HEK293 (cell line): ENCODE measurements around the gene UGT1A10.
"Not testable (repeated sequence)": the region's sequence is repeated elsewhere in the genome, so short reads cannot be mapped to it uniquely, and the experiment has no call there.

ENCODE experiments used
- CTCF ChIA-PET: fragments of 350-600 bp; formaldehyde crosslinking; extraction: SDS; loops from one replicate; lab custom pipeline; 2021; ENCODE audit warnings: antibody characterized with exemption; lab: Yijun Ruan, JAX
- POLR2A ChIA-PET: fragments of 300-600 bp; formaldehyde crosslinking; extraction: SDS; loops from one replicate; lab custom pipeline; 2020; ENCODE audit warnings: antibody characterized with exemption, inconsistent platforms; lab: Yijun Ruan, JAX
- H3K27ac ChIP-seq: fragments of 200-500 bp; sonication (Bioruptor generic); 2 replicates; pipeline ENCODE4 v1.5.1; 2014; ENCODE audit warnings: low read depth, low read length, control low read depth, inconsistent platforms; ENCODE audit errors: extremely low read depth
- H3K36me3 ChIP-seq, 2 experiments: fragments of 200-500 bp in 1 of 2; sonication (Bioruptor generic) in 1 of 2; 1 replicate in 1 of 2; 2 replicates in 1 of 2; pipeline ENCODE4 v1.5.1; 2014 to 2017; ENCODE audit warnings: inconsistent platforms in 2 of 2, low read length in 2 of 2; ENCODE audit not compliant: control insufficient read depth in 2 of 2, insufficient read depth in 1 of 2
- H3K4me1 ChIP-seq: fragments of 200-500 bp; sonication (Bioruptor generic); 2 replicates; pipeline ENCODE4 v1.5.1; 2014; ENCODE audit warnings: mild to moderate bottlenecking, low read length, inconsistent platforms; ENCODE audit not compliant: control insufficient read depth, insufficient read depth
- H3K4me3 ChIP-seq: 2 replicates; pipeline ENCODE4 v1.5.1; 2011; ENCODE audit warnings: low read depth, mild to moderate bottlenecking, control low read depth, low read length, moderate library complexity
- H3K9me3 ChIP-seq: fragments of 200-500 bp; sonication (Bioruptor generic); 2 replicates; pipeline ENCODE4 v1.5.1; 2014; ENCODE audit warnings: low read depth, low read length, inconsistent platforms; ENCODE audit not compliant: control insufficient read depth, insufficient read depth
- FEZF1 ChIP-seq: fragments of 450-650 bp; formaldehyde crosslinking; IDR thresholded peaks from 2 replicates; pipeline ENCODE4 v1.5.1; 2016; ENCODE audit warnings: missing biosample characterization, missing genetic modification characterization
- GLIS1 ChIP-seq: fragments of 450-650 bp; formaldehyde crosslinking; IDR thresholded peaks from 2 replicates; pipeline ENCODE4 v1.5.1; 2016; ENCODE audit warnings: missing biosample characterization, missing genetic modification characterization
- HOXD13 ChIP-seq: sonication (generic); formaldehyde crosslinking; IDR thresholded peaks from 2 replicates; pipeline ENCODE4 v1.8.0; 2022; ENCODE audit warnings: missing genetic modification reagents, borderline replicate concordance
- ZBTB17 ChIP-seq: fragments of 450-650 bp; formaldehyde crosslinking; IDR thresholded peaks from 2 replicates; pipeline ENCODE4 v1.5.1; 2016; ENCODE audit warnings: missing biosample characterization, missing genetic modification characterization
- ZIC2 ChIP-seq: fragments of 450-650 bp; formaldehyde crosslinking; IDR thresholded peaks from 2 replicates; pipeline ENCODE4 v1.5.1; 2016; ENCODE audit warnings: missing biosample characterization, missing genetic modification characterization
- ZNF138 ChIP-seq: fragments of 450-650 bp; formaldehyde crosslinking; IDR thresholded peaks from 2 replicates; pipeline ENCODE4 v1.5.1; 2016; ENCODE audit warnings: missing biosample characterization, missing genetic modification characterization, borderline replicate concordance
- ZNF391 ChIP-seq: fragments of 450-650 bp; formaldehyde crosslinking; IDR thresholded peaks from 2 replicates; pipeline ENCODE4 v1.5.1; 2016; ENCODE audit warnings: low read depth, missing biosample characterization, missing genetic modification characterization, borderline replicate concordance
- ZNF416 ChIP-seq: fragments of 450-650 bp; formaldehyde crosslinking; IDR thresholded peaks from 2 replicates; pipeline ENCODE4 v1.5.1; 2016; ENCODE audit warnings: missing biosample characterization, missing genetic modification characterization
- ZNF426 ChIP-seq: fragments of 450-650 bp; formaldehyde crosslinking; IDR thresholded peaks from 2 replicates; pipeline ENCODE4 v1.5.1; 2017; ENCODE audit warnings: missing biosample characterization, missing genetic modification characterization, mild to moderate bottlenecking, inconsistent platforms, moderate library complexity
- ZNF621 ChIP-seq: fragments of 450-650 bp; formaldehyde crosslinking; IDR thresholded peaks from 2 replicates; pipeline ENCODE4 v1.5.1; 2017; ENCODE audit warnings: missing biosample characterization, missing genetic modification characterization
- ZNF623 ChIP-seq: fragments of 450-650 bp; formaldehyde crosslinking; IDR thresholded peaks from 2 replicates; pipeline ENCODE4 v1.5.1; 2016; ENCODE audit warnings: missing biosample characterization, missing genetic modification characterization
- ZNF624 ChIP-seq: fragments of 450-650 bp; formaldehyde crosslinking; IDR thresholded peaks from 2 replicates; pipeline ENCODE4 v1.5.1; 2017; ENCODE audit warnings: missing biosample characterization, missing genetic modification characterization
- ZNF76 ChIP-seq: fragments of 450-650 bp; formaldehyde crosslinking; IDR thresholded peaks from 2 replicates; pipeline ENCODE4; 2016; ENCODE audit warnings: low read depth, missing biosample characterization, missing genetic modification characterization, borderline replicate concordance
- ZSCAN30 ChIP-seq: fragments of 450-650 bp; IDR thresholded peaks from 2 replicates; pipeline ENCODE4 v1.5.1; 2018; ENCODE audit warnings: missing biosample characterization, mild to moderate bottlenecking, missing genetic modification characterization, moderate library complexity
- TF ChIP-seq, protein P1 (sequence below): fragments of 450-650 bp; formaldehyde crosslinking; IDR thresholded peaks from 2 replicates; pipeline ENCODE4 v1.5.1; 2016; ENCODE audit warnings: missing biosample characterization, missing genetic modification characterization
- TF ChIP-seq, protein P2 (sequence below): fragments of 450-650 bp; formaldehyde crosslinking; IDR thresholded peaks from 2 replicates; pipeline ENCODE4 v1.5.1; 2016; ENCODE audit warnings: missing biosample characterization, missing genetic modification characterization
- TF ChIP-seq, protein P3 (sequence below): fragments of 450-650 bp; formaldehyde crosslinking; IDR thresholded peaks from 2 replicates; pipeline ENCODE4 v1.5.1; 2016; ENCODE audit warnings: missing biosample characterization, missing genetic modification characterization
- TF ChIP-seq, protein P4 (sequence below): fragments of 450-650 bp; formaldehyde crosslinking; IDR thresholded peaks from 2 replicates; pipeline ENCODE4 v1.5.1; 2016; ENCODE audit warnings: missing biosample characterization, missing genetic modification characterization
- TF ChIP-seq, protein P5 (sequence below): fragments of 450-650 bp; formaldehyde crosslinking; IDR thresholded peaks from 2 replicates; pipeline ENCODE4 v1.5.1; 2017; ENCODE audit warnings: missing biosample characterization, missing genetic modification characterization

Gene UGT1A10

DNA sequence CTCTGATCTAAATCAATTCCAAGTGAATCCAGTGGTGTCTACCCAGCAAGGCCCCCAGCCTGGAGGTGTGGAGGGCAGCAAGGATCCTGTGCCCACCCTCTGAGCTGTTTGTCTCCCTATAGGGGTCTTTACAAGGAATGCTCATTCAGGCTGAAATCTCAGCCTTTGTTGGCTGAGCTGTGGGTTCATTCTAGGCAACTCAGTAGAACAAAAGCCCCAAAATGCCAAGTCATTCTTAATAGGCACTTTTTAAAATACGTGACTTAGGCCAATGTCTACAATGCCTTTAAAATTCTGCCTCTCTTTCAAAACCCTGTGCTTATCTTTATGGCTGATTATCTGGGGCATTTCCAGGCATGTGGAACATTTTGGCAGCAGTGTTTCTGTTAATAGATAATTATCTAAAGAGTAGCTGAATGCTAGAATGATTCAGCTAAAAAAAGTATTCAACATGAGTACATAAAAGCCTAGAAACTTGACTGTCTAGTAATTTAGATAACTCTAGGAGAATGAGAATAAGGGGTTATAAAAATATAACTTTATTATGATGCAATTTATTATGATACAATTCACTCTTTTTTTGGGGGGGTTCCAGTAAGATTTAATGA lies 63.9 kb downstream of the UGT1A10 start:
- Histone ChIP-seq H3K4me1 (0 out of 2 replicates have a peak, but pooled peaks cover 2% of the 10 kb centered on the region), H3K27ac (no peak overlapping the region), H3K9me3 (no peaks in the 10 kb centered on the region), H3K36me3 (no peaks in the 10 kb centered on the region), H3K4me3 (no peak overlapping the region)
- POLR2A ChIA-PET: no interaction called here
- TF ChIP-seq ZIC2 (tag by site-specific recombination) (no peak), ZNF623 (tag by site-specific recombination) (no peak), ZNF621 (no peak), HOXD13 (peak; percentile 17; the same call in 1 of the 2 replicates), ZSCAN30 (tag by site-specific recombination) (no peak), ZNF416 (tag by site-specific recombination) (no peak), ZNF138 (tag by site-specific recombination) (no peak), ZNF391 (tag by site-specific recombination) (no peak), GLIS1 (tag by site-specific recombination) (no peak), ZBTB17 (tag by site-specific recombination) (no peak), ZNF624 (tag by site-specific recombination) (no peak), ZNF426 (tag by site-specific recombination) (no peak), ZNF76 (tag by site-specific recombination) (no peak), FEZF1 (tag by site-specific recombination) (peak; percentile 45; the same call in 1 of the 2 replicates)
- TF ChIP-seq, protein P1, sequence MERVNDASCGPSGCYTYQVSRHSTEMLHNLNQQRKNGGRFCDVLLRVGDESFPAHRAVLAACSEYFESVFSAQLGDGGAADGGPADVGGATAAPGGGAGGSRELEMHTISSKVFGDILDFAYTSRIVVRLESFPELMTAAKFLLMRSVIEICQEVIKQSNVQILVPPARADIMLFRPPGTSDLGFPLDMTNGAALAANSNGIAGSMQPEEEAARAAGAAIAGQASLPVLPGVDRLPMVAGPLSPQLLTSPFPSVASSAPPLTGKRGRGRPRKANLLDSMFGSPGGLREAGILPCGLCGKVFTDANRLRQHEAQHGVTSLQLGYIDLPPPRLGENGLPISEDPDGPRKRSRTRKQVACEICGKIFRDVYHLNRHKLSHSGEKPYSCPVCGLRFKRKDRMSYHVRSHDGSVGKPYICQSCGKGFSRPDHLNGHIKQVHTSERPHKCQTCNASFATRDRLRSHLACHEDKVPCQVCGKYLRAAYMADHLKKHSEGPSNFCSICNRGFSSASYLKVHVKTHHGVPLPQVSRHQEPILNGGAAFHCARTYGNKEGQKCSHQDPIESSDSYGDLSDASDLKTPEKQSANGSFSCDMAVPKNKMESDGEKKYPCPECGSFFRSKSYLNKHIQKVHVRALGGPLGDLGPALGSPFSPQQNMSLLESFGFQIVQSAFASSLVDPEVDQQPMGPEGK (tag by site-specific recombination): no peak
- TF ChIP-seq, protein P2, sequence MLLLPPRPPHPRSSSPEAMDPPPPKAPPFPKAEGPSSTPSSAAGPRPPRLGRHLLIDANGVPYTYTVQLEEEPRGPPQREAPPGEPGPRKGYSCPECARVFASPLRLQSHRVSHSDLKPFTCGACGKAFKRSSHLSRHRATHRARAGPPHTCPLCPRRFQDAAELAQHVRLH (tag by site-specific recombination): no peak
- TF ChIP-seq, protein P3, sequence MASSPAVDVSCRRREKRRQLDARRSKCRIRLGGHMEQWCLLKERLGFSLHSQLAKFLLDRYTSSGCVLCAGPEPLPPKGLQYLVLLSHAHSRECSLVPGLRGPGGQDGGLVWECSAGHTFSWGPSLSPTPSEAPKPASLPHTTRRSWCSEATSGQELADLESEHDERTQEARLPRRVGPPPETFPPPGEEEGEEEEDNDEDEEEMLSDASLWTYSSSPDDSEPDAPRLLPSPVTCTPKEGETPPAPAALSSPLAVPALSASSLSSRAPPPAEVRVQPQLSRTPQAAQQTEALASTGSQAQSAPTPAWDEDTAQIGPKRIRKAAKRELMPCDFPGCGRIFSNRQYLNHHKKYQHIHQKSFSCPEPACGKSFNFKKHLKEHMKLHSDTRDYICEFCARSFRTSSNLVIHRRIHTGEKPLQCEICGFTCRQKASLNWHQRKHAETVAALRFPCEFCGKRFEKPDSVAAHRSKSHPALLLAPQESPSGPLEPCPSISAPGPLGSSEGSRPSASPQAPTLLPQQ (tag by site-specific recombination): no peak
- TF ChIP-seq, protein P4, sequence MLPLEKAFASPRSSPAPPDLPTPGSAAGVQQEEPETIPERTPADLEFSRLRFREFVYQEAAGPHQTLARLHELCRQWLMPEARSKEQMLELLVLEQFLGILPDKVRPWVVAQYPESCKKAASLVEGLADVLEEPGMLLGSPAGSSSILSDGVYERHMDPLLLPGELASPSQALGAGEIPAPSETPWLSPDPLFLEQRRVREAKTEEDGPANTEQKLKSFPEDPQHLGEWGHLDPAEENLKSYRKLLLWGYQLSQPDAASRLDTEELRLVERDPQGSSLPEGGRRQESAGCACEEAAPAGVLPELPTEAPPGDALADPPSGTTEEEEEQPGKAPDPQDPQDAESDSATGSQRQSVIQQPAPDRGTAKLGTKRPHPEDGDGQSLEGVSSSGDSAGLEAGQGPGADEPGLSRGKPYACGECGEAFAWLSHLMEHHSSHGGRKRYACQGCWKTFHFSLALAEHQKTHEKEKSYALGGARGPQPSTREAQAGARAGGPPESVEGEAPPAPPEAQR: no peak
- TF ChIP-seq, protein P5, sequence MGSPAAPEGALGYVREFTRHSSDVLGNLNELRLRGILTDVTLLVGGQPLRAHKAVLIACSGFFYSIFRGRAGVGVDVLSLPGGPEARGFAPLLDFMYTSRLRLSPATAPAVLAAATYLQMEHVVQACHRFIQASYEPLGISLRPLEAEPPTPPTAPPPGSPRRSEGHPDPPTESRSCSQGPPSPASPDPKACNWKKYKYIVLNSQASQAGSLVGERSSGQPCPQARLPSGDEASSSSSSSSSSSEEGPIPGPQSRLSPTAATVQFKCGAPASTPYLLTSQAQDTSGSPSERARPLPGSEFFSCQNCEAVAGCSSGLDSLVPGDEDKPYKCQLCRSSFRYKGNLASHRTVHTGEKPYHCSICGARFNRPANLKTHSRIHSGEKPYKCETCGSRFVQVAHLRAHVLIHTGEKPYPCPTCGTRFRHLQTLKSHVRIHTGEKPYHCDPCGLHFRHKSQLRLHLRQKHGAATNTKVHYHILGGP: peak; percentile 35; the same call in 1 of the 2 replicates
- CTCF ChIA-PET: interaction anchor here (1.2 kb wide), 1 partner anchor 11 kb away, joined by 5 read pairs; no protein-coding TSS in a partner anchor

DNA sequence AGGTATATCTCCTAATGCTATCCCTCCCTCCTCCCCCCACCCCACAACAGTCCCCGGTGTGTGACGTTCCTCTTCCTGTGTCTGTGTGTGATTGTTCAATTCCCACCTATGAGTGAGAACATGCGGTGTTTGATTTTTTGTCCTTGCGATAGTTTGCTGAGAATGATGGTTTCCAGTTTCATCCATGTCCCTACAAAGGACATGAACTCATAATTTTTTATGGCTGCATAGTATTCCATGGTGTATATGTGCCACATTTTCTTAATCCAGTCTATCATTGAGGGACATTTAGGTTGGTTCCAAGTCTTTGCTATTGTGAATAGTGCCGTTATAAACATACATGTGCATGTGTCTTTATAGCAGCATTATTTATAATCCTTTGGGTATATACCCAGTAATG lies 64.6 kb downstream of the UGT1A10 start:
- H3K9me3 ChIP-seq, H3K4me3 ChIP-seq, CTCF ChIA-PET, H3K36me3 ChIP-seq, POLR2A ChIA-PET, H3K27ac ChIP-seq, H3K4me1 ChIP-seq: not testable (repeated sequence)
